Measurements from ENCODE around the gene XXYLT1. TPM values are rescaled to one million over a fixed set of nuclear protein-coding genes. Genes with fewer than 3 reads are reported as not detected.

The XXYLT1 gene
- total RNA-seq, 1 experiment from 2014 or later: 10.9 TPM

GRCh38 chr3:195137638-195138588 lies 133.0 kb downstream of the XXYLT1 start:
- TF ChIP-seq POLR2AphosphoS5 (IDR thresholded peaks at IDR 0.05; ENCODE audit: low read depth, low read length): no peak
- TF ChIP-seq, protein P1, sequence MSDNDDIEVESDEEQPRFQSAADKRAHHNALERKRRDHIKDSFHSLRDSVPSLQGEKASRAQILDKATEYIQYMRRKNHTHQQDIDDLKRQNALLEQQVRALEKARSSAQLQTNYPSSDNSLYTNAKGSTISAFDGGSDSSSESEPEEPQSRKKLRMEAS (IDR thresholded peaks at IDR 0.05): no peak
- TF ChIP-seq FOSL1 (IDR thresholded peaks at IDR 0.05; ENCODE audit: low read depth): no peak
- TF ChIP-seq CBX3 (IDR thresholded peaks at IDR 0.05; ENCODE audit: low read depth): no peak
- no peak for TF ChIP-seq YY1 (IDR thresholded peaks at IDR 0.05; ENCODE audit: extremely low read depth, insufficient replicate concordance, low read depth, low read length)
- TF ChIP-seq SRF (IDR thresholded peaks at IDR 0.05; ENCODE audit: low read depth): no peak
- no peak for TF ChIP-seq CEBPB (IDR thresholded peaks at IDR 0.05; ENCODE audit: low read depth)
- no peak for TF ChIP-seq SIN3A (IDR thresholded peaks at IDR 0.05; ENCODE audit: low read depth)
- no peak for TF ChIP-seq ATF3 (IDR thresholded peaks at IDR 0.05)
- TF ChIP-seq, protein P2, sequence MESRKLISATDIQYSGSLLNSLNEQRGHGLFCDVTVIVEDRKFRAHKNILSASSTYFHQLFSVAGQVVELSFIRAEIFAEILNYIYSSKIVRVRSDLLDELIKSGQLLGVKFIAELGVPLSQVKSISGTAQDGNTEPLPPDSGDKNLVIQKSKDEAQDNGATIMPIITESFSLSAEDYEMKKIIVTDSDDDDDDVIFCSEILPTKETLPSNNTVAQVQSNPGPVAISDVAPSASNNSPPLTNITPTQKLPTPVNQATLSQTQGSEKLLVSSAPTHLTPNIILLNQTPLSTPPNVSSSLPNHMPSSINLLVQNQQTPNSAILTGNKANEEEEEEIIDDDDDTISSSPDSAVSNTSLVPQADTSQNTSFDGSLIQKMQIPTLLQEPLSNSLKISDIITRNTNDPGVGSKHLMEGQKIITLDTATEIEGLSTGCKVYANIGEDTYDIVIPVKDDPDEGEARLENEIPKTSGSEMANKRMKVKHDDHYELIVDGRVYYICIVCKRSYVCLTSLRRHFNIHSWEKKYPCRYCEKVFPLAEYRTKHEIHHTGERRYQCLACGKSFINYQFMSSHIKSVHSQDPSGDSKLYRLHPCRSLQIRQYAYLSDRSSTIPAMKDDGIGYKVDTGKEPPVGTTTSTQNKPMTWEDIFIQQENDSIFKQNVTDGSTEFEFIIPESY (IDR thresholded peaks at IDR 0.05; ENCODE audit: extremely low read depth, insufficient replicate concordance, low read length): no peak
- TF ChIP-seq TCF7L2 (IDR thresholded peaks at IDR 0.05; ENCODE audit: borderline replicate concordance, extremely low read depth, insufficient read depth, insufficient read length): no peak
- no peak for TF ChIP-seq RAD21 (IDR thresholded peaks at IDR 0.05; ENCODE audit: low read depth)
- TF ChIP-seq, protein P3, sequence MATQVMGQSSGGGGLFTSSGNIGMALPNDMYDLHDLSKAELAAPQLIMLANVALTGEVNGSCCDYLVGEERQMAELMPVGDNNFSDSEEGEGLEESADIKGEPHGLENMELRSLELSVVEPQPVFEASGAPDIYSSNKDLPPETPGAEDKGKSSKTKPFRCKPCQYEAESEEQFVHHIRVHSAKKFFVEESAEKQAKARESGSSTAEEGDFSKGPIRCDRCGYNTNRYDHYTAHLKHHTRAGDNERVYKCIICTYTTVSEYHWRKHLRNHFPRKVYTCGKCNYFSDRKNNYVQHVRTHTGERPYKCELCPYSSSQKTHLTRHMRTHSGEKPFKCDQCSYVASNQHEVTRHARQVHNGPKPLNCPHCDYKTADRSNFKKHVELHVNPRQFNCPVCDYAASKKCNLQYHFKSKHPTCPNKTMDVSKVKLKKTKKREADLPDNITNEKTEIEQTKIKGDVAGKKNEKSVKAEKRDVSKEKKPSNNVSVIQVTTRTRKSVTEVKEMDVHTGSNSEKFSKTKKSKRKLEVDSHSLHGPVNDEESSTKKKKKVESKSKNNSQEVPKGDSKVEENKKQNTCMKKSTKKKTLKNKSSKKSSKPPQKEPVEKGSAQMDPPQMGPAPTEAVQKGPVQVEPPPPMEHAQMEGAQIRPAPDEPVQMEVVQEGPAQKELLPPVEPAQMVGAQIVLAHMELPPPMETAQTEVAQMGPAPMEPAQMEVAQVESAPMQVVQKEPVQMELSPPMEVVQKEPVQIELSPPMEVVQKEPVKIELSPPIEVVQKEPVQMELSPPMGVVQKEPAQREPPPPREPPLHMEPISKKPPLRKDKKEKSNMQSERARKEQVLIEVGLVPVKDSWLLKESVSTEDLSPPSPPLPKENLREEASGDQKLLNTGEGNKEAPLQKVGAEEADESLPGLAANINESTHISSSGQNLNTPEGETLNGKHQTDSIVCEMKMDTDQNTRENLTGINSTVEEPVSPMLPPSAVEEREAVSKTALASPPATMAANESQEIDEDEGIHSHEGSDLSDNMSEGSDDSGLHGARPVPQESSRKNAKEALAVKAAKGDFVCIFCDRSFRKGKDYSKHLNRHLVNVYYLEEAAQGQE (IDR thresholded peaks at IDR 0.05; ENCODE audit: low read depth): no peak
- TF ChIP-seq EZH2 (IDR thresholded peaks at IDR 0.05): no peak
- no peak for TF ChIP-seq EGR1 (IDR thresholded peaks at IDR 0.05; ENCODE audit: low read depth)
- intact Hi-C loops (cut with micrococcal nuclease): no loop called here
- no peak overlapping the region for H3K27ac ChIP-seq (ENCODE audit: low read depth, low read length)
- H3K27me3 ChIP-seq (ENCODE audit: insufficient read depth, low read length): no peaks in the 10 kb centered on the region
- DNase-seq (ENCODE audit: low read depth, low spot score): no peak
- no peaks in the 10 kb centered on the region for H3K79me2 ChIP-seq (ENCODE audit: insufficient read depth, low read length)
- ChIA-PET CTCF (no interaction called here), RAD21 (ENCODE audit: low non-redundant PET in 1 of 2, low total read pairs in 2 of 2, uncharacterized antibody in 2 of 2, unreplicated experiment in 2 of 2) (no interaction called here), POLR2A (no interaction called here)
- no peaks in the 10 kb centered on the region for H3K9me2 ChIP-seq (ENCODE audit: insufficient read depth)
- H4K20me1 ChIP-seq (ENCODE audit: insufficient read depth): no peaks in the 10 kb centered on the region
- H2AFZ ChIP-seq (ENCODE audit: low read depth, low read length, poor library complexity, severe bottlenecking): no peak overlapping the region
- no peak for ATAC-seq
- no peak overlapping the region for H3K9ac ChIP-seq (ENCODE audit: low read length)
- peaks cover 0 to 8% of the 10 kb centered on the region in 2 experiments; a peak in 1 of 4 replicates for H3K4me1 ChIP-seq (ENCODE audit: control insufficient read depth in 1 of 2, insufficient read depth in 2 of 2, low read length in 2 of 2)
- no peak overlapping the region for H3K4me3 ChIP-seq (replicated peaks in 1 of 2; ENCODE audit: low read depth in 1 of 2, low read length in 2 of 2)
- H3K4me2 ChIP-seq (ENCODE audit: low read length): no peak overlapping the region
- no TSS peak for BruUV-seq (replicated peaks)
- peaks cover 0 to 8% of the 10 kb centered on the region in 2 experiments; a peak in 1 of 4 replicates for H3K9me3 ChIP-seq (ENCODE audit: control insufficient read depth in 1 of 2, insufficient read depth in 1 of 2, low read depth in 1 of 2, low read length in 2 of 2)
- no peaks in the 10 kb centered on the region for H3K36me3 ChIP-seq (ENCODE audit: control insufficient read depth in 1 of 2, insufficient read depth in 2 of 2, low read length in 2 of 2)

Measured in HCT116 (cell line).